Measurements from ENCODE around the gene ATP13A3. TPM values are rescaled to one million over a fixed set of nuclear protein-coding genes. Genes with fewer than 3 reads are reported as not detected.

ATP13A3 gene
- total and polyA plus RNA-seq, 2 experiments from 2014 or later: 51.8 to 293 TPM

DNA sequence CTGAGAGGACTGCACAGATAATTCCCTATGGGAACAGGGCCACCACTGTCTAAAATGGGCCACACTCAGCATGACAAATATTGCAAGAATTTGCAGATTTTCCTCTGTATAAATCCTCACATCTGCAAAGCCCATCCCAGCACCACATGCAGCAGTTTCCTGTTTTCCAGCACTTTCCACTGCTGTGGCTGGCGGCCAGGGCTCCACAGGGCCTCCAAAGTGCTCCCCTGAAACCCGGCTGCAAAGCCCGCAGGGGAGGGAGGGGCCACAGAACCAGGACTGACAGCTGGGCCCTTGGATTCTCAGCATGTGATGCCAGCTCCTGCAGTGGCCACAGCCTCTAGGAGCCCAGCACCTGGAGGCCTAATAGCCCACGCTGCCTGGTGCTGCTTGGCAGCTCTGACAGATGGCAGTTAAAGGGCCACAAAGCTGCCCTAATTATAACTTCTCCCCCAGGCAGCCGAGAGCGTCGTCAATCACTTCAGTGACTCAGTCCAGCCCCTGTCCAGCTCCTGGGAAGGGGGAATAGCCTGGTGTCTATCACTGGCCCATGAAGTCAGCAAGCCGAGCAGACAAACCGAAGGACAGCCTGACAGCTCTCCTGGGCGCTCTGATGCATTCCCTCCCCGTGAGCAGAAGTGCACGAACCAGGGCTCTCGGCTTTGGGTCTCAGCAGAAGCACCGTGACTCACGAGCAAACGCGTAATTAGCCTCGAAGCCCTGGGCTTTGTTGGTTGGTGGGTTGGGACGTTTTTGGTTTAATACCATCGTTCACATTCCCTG lies 122.0 kb downstream of the ATP13A3 start:
- peak; percentile 64 to 76 for DNase-seq (ENCODE audit: low read depth in 1 of 2, low spot score in 1 of 2)
- TF ChIP-seq, protein P1, sequence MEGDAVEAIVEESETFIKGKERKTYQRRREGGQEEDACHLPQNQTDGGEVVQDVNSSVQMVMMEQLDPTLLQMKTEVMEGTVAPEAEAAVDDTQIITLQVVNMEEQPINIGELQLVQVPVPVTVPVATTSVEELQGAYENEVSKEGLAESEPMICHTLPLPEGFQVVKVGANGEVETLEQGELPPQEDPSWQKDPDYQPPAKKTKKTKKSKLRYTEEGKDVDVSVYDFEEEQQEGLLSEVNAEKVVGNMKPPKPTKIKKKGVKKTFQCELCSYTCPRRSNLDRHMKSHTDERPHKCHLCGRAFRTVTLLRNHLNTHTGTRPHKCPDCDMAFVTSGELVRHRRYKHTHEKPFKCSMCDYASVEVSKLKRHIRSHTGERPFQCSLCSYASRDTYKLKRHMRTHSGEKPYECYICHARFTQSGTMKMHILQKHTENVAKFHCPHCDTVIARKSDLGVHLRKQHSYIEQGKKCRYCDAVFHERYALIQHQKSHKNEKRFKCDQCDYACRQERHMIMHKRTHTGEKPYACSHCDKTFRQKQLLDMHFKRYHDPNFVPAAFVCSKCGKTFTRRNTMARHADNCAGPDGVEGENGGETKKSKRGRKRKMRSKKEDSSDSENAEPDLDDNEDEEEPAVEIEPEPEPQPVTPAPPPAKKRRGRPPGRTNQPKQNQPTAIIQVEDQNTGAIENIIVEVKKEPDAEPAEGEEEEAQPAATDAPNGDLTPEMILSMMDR (IDR thresholded peaks at IDR 0.05; ENCODE audit: low read depth, low read length): no peak
- Histone ChIP-seq H3K4me3 (no peak overlapping the region), H3K27me3 (peaks cover 10% of the 10 kb centered on the region), H3K4me1 (ENCODE audit: low read depth) (peaks cover 10% of the 10 kb centered on the region), H3K9me3 (ENCODE audit: low read depth) (no peaks in the 10 kb centered on the region), H3K36me3 (no peaks in the 10 kb centered on the region), H3K27ac (peak overlapping the region; percentile 7)

DNA sequence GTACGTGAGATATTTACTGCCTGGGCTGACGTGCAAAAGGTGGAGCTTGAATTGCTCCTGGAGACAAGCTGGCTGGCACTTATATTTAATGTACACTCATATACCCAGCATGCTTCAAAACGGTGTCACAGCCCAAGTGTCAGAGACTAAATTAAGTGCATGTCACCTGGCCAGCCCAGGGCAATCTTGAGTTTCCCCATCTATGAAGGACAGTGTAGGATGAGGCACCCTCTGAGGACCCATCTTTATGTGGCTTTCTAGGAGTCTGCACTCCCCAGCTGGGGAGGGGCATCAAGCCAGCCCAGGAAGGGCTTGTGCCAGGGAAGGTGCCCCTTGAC lies 122.5 kb downstream of the ATP13A3 start:
- TF ChIP-seq, protein P1 (IDR thresholded peaks at IDR 0.05; ENCODE audit: low read depth, low read length): no peak
- H3K4me1 ChIP-seq (ENCODE audit: low read depth): peaks cover 10% of the 10 kb centered on the region
- H3K9me3 ChIP-seq (ENCODE audit: low read depth): no peaks in the 10 kb centered on the region
- DNase-seq (ENCODE audit: low read depth in 1 of 2, low spot score in 1 of 2): no peak
- H3K4me3 ChIP-seq: no peak overlapping the region
- no peaks in the 10 kb centered on the region for H3K36me3 ChIP-seq
- H3K27ac ChIP-seq: no peak overlapping the region
- H3K27me3 ChIP-seq: peaks cover 5% of the 10 kb centered on the region

DNA sequence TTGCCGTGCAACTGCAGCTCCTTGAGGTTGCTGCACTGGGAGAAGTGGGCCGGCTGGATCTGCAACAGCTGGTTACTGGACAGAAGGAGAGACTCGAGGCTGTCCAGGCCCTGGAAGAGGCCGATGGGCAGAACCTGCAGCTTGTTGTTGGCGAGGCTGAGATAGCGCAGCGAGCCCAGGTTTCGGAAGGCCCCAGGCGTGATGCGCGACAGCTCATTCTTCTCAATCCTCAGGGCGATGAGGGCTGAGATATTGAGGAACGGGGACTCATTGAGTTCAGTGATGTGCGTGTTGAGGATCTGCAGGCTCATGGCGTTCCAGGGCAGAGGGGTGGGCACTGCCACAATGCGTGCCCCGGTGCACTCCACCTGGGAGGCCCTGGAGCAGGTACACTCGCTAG lies 126.2 kb downstream of the ATP13A3 start:
- TF ChIP-seq, protein P1 (IDR thresholded peaks at IDR 0.05; ENCODE audit: low read depth, low read length): no peak
- Histone ChIP-seq H3K27me3 (no peaks in the 10 kb centered on the region), H3K36me3 (no peaks in the 10 kb centered on the region), H3K9me3 (ENCODE audit: low read depth) (no peaks in the 10 kb centered on the region), H3K27ac (no peak overlapping the region), H3K4me1 (ENCODE audit: low read depth) (peaks cover 10% of the 10 kb centered on the region), H3K4me3 (no peak overlapping the region)
- no peak for DNase-seq (ENCODE audit: low read depth in 1 of 2, low spot score in 1 of 2)

DNA sequence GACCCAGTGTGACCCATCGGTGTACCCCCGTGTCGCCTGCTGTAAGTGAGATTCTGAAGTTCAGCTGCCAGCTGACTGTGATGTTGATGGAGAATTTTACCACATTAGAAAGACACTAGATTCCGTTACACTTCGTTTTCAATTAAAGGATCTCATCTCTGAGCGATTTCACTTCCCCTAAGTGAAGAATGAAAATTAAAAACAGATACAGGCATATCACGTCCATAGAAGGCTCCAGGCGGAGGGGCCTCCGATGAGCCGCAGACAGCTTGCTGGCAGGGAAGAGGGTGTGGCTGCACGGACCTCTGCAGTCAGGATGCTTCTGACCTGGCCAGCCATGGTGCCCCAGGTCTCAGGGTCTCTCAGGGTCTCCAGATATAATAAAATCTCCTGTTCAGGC lies 129.1 kb downstream of the ATP13A3 start:
- Histone ChIP-seq H3K36me3 (no peaks in the 10 kb centered on the region), H3K27me3 (no peaks in the 10 kb centered on the region), H3K4me1 (ENCODE audit: low read depth) (no peaks in the 10 kb centered on the region), H3K4me3 (no peak overlapping the region), H3K9me3 (ENCODE audit: low read depth) (no peaks in the 10 kb centered on the region), H3K27ac (no peak overlapping the region)
- no peak for DNase-seq (ENCODE audit: low read depth in 1 of 2, low spot score in 1 of 2)
- TF ChIP-seq, protein P1 (IDR thresholded peaks at IDR 0.05; ENCODE audit: low read depth, low read length): no peak

DNA sequence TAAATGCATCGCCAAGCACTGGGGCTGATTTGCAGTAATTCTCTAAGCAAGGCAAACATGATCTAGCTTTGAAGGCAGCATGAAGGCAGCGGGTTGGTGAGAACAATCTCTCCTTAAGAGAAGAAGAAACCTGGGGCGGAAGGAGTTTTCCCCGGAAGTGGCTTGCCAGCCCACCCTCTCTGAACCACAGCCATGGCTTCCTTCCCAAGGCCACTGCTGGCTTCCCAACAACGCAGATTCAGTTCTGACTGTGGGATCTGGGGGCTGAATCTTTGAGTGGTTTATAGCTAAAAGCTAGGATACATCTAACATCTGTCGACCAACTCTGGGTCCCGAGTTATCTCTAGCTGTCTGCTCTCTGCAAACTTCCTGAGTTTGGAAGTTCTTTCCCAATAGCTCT lies 131.4 kb downstream of the ATP13A3 start:
- Histone ChIP-seq H3K4me1 (ENCODE audit: low read depth) (peaks cover 6% of the 10 kb centered on the region), H3K9me3 (ENCODE audit: low read depth) (no peaks in the 10 kb centered on the region), H3K27me3 (no peaks in the 10 kb centered on the region), H3K36me3 (no peaks in the 10 kb centered on the region), H3K27ac (no peak overlapping the region), H3K4me3 (no peak overlapping the region)
- TF ChIP-seq, protein P1 (IDR thresholded peaks at IDR 0.05; ENCODE audit: low read depth, low read length): no peak
- peak in 1 of 2 donors; percentile 51 for DNase-seq (ENCODE audit: low read depth in 1 of 2, low spot score in 1 of 2)

Data from cardiac muscle cell (in vitro differentiated cells and primary cell).